ENCODE results near the gene HSFX4.

GRCh38 chrX:149939905-149940673 lies 10.7 kb downstream of the HSFX4 start:
- TF ChIP-seq POLR2AphosphoS5 (IDR thresholded peaks at IDR 0.05; ENCODE audit: low read depth, low read length) (peak; percentile 65), SIN3A (IDR thresholded peaks at IDR 0.05; ENCODE audit: borderline replicate concordance, insufficient read depth, low read length) (no peak)
- TF ChIP-seq, protein P1, sequence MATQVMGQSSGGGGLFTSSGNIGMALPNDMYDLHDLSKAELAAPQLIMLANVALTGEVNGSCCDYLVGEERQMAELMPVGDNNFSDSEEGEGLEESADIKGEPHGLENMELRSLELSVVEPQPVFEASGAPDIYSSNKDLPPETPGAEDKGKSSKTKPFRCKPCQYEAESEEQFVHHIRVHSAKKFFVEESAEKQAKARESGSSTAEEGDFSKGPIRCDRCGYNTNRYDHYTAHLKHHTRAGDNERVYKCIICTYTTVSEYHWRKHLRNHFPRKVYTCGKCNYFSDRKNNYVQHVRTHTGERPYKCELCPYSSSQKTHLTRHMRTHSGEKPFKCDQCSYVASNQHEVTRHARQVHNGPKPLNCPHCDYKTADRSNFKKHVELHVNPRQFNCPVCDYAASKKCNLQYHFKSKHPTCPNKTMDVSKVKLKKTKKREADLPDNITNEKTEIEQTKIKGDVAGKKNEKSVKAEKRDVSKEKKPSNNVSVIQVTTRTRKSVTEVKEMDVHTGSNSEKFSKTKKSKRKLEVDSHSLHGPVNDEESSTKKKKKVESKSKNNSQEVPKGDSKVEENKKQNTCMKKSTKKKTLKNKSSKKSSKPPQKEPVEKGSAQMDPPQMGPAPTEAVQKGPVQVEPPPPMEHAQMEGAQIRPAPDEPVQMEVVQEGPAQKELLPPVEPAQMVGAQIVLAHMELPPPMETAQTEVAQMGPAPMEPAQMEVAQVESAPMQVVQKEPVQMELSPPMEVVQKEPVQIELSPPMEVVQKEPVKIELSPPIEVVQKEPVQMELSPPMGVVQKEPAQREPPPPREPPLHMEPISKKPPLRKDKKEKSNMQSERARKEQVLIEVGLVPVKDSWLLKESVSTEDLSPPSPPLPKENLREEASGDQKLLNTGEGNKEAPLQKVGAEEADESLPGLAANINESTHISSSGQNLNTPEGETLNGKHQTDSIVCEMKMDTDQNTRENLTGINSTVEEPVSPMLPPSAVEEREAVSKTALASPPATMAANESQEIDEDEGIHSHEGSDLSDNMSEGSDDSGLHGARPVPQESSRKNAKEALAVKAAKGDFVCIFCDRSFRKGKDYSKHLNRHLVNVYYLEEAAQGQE (IDR thresholded peaks at IDR 0.05; ENCODE audit: insufficient read depth in 1 of 2, low read depth in 2 of 2, low read length in 2 of 2): no peak
